OCI-LY7 (cell line): Measurements from ENCODE around the gene PWWP2A. TPM values are rescaled to one million over a fixed set of nuclear protein-coding genes. Genes with fewer than 3 reads are reported as not detected.
A peak's percentile ranks its signal among the peaks of the same experiment; 100 is the strongest.

Experiments
- BruUV-seq: library from RNA; stranded (reverse); fragments of 400-500 nt; replicated peaks from 2 replicates; lab custom pipeline; 2021; lab: Mats Ljungman, UMichigan
- CTCF ChIA-PET: fragments of 300-600 bp; sonication (Branson Sonifier 250); formaldehyde crosslinking; loops from one replicate; lab custom pipeline; 2022; ENCODE audit warnings: antibody characterized with exemption; ENCODE audit not compliant: unreplicated experiment; lab: Charles Lee
- POLR2A ChIA-PET: fragments of 300-600 bp; sonication (Branson Sonifier 250); formaldehyde crosslinking; loops from one replicate; lab custom pipeline; 2022; ENCODE audit warnings: antibody characterized with exemption; lab: Charles Lee
- DNase-seq: peaks from one replicate; pipeline ENCODE4 v3.0.0-alpha.2; 2015; ENCODE audit warnings: low spot score
- H2AFZ ChIP-seq: fragments of 200-600 bp; sonication (generic), shearing (Covaris generic); 2 replicates; pipeline ENCODE4 v1.6.1; 2014; ENCODE audit warnings: mild to moderate bottlenecking, antibody characterized with exemption, low read length, moderate library complexity
- H3K27ac ChIP-seq: fragments of 200-600 bp; sonication (generic); 2 replicates; pipeline ENCODE4 v1.5.1; 2014; ENCODE audit warnings: mixed run types, low read depth, mild to moderate bottlenecking, moderate library complexity, low read length, inconsistent platforms; ENCODE audit not compliant: poor library complexity, severe bottlenecking
- H3K36me3 ChIP-seq: fragments of 200-600 bp; sonication (generic); 2 replicates; pipeline ENCODE4 v1.6.1; 2014; ENCODE audit warnings: mild to moderate bottlenecking, antibody characterized with exemption, low read length, moderate library complexity, mixed read lengths; ENCODE audit not compliant: insufficient read depth
- H3K4me1 ChIP-seq: fragments of 200-600 bp; sonication (generic); 2 replicates; pipeline ENCODE4 v1.5.1; 2014; ENCODE audit warnings: mild to moderate bottlenecking, low read length; ENCODE audit not compliant: insufficient read depth, poor library complexity, severe bottlenecking
- H3K4me2 ChIP-seq: fragments of 200-600 bp; sonication (generic); 2 replicates; pipeline ENCODE4 v1.6.1; 2014; ENCODE audit warnings: mild to moderate bottlenecking, low read length
- H3K4me3 ChIP-seq: fragments of 200-600 bp; sonication (generic); 2 replicates; pipeline ENCODE4 v1.5.1; 2014; ENCODE audit warnings: mild to moderate bottlenecking, low read depth, low read length; ENCODE audit not compliant: poor library complexity, severe bottlenecking
- H3K79me2 ChIP-seq: fragments of 200-600 bp; sonication (generic); 2 replicates; pipeline ENCODE4 v1.6.1; 2016; ENCODE audit warnings: low read depth, mild to moderate bottlenecking, low read length, moderate library complexity, mixed read lengths; ENCODE audit not compliant: insufficient read depth
- H3K9me2 ChIP-seq: fragments of 200-600 bp; sonication (generic); 2 replicates; pipeline ENCODE4 v1.6.1; 2016; ENCODE audit warnings: mild to moderate bottlenecking, low read length, mixed read lengths; ENCODE audit not compliant: insufficient read depth
- H3K9me3 ChIP-seq: fragments of 200-600 bp; sonication (generic); 2 replicates; pipeline ENCODE4 v1.6.1; 2014; ENCODE audit warnings: mild to moderate bottlenecking, mixed run types, low read length, mixed read lengths
- H4K20me1 ChIP-seq: fragments of 200-600 bp; sonication (generic); 2 replicates; pipeline ENCODE4 v1.6.1; 2014; ENCODE audit warnings: mild to moderate bottlenecking, antibody characterized with exemption, low read length, moderate library complexity, mixed read lengths; ENCODE audit not compliant: insufficient read depth
- EZH2phosphoT487 ChIP-seq: fragments of 200-600 bp; sonication (generic); IDR thresholded peaks from 2 replicates; pipeline ENCODE4 v1.6.1; 2018; ENCODE audit warnings: low read depth, borderline replicate concordance, mild to moderate bottlenecking, mixed run types, antibody characterized with exemption, low read length, moderate library complexity, mixed read lengths
- intact Hi-C: fragments of 100-400 bp; cut with micrococcal nuclease; formaldehyde crosslinking; loops from one replicate; pipeline ENCODE4 v1.10.0; 2022; ENCODE audit not compliant: unreplicated experiment
- total RNA-seq, 2 experiments: library from RNA; depleted of rRNA in 1 of 2; stranded (reverse); fragments of >200 nt in 1 of 2; shearing (Covaris generic) in 1 of 2; gene quantifications; 2 replicates each; pipeline ENCODE4 v1.2.3, GENCODE V29; 2014 to 2022
- TF ChIP-seq, protein P1 (sequence below): fragments of 200-600 bp; sonication (generic); conservative IDR thresholded peaks from 2 replicates; pipeline ENCODE4 v1.5.1; 2014; ENCODE audit warnings: mild to moderate bottlenecking, antibody characterized with exemption, low read length, moderate library complexity, mixed read lengths

PWWP2A gene
- total RNA-seq, 2 experiments from 2014 or later, result 28.3 to 28.4 TPM

DNA sequence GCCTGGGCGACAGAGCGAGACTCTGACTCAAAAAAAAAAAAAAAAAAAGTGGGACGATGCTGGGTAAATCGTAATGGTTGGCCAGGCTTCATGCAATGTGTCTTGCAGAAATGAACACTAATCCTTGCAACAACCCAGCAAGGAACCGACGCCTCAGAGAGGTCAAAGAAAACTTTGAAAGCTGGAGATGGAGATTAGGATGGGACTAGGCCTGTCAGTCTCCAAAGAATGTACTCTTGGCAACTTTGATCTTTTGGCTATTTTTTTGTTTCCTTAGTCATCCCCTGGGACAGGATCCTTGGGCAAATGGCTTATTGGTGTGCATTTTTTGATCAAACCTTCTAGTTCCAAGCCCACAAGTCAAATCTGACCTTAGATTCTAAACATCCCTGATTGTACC lies 10.6 kb upstream of the PWWP2A start:
- no peak overlapping the region for H3K27ac ChIP-seq
- no peaks in the 10 kb centered on the region for H3K9me2 ChIP-seq
- CTCF ChIA-PET, result interaction anchor here (0.6 kb wide), 1 partner anchor 797 kb away, joined by 4 read pairs; no protein-coding TSS in a partner anchor
- no peak for DNase-seq
- H3K79me2 ChIP-seq, result no peaks in the 10 kb centered on the region
- BruUV-seq, result no TSS peak
- H3K36me3 ChIP-seq, result no peaks in the 10 kb centered on the region
- POLR2A ChIA-PET, result interaction anchor here (0.7 kb wide), 2 partner anchors 30 to 104 kb away, joined by 5 to 7 read pairs; no protein-coding TSS in a partner anchor
- TF ChIP-seq EZH2phosphoT487, result no peak
- TF ChIP-seq, protein P1, sequence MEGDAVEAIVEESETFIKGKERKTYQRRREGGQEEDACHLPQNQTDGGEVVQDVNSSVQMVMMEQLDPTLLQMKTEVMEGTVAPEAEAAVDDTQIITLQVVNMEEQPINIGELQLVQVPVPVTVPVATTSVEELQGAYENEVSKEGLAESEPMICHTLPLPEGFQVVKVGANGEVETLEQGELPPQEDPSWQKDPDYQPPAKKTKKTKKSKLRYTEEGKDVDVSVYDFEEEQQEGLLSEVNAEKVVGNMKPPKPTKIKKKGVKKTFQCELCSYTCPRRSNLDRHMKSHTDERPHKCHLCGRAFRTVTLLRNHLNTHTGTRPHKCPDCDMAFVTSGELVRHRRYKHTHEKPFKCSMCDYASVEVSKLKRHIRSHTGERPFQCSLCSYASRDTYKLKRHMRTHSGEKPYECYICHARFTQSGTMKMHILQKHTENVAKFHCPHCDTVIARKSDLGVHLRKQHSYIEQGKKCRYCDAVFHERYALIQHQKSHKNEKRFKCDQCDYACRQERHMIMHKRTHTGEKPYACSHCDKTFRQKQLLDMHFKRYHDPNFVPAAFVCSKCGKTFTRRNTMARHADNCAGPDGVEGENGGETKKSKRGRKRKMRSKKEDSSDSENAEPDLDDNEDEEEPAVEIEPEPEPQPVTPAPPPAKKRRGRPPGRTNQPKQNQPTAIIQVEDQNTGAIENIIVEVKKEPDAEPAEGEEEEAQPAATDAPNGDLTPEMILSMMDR, result no peak
- H3K4me2 ChIP-seq, result no peak overlapping the region
- no peaks in the 10 kb centered on the region for H4K20me1 ChIP-seq
- no peaks in the 10 kb centered on the region for H3K9me3 ChIP-seq
- H2AFZ ChIP-seq, result no peak overlapping the region
- no peaks in the 10 kb centered on the region for H3K4me1 ChIP-seq
- no peak overlapping the region for H3K4me3 ChIP-seq
- intact Hi-C loops, result no loop called here

DNA sequence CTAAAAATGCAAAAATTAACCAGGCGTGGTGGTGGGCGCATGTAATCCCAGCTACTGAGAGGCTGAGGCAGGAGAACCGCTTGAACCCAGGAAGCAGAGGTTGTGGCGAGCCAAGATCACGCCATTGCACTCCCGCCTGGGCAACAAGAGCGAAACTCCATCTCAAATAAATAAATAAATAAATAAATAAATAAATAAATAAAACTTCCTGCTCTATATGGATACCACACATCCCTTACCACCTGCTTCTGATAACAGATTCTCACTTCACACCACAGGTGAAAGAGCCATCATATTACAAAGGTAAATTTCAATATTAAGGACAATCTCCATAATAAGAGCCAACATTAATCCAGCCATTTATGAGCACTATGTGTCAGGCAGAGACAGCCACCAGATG lies 9.4 kb upstream of the PWWP2A start:
- ChIA-PET CTCF (no interaction called here), POLR2A (no interaction called here)
- H3K9me2 ChIP-seq, result no peaks in the 10 kb centered on the region
- intact Hi-C loops, result no loop called here
- no peaks in the 10 kb centered on the region for H3K36me3 ChIP-seq
- BruUV-seq, result no TSS peak
- H3K4me3 ChIP-seq, result no peak overlapping the region
- H3K79me2 ChIP-seq, result no peaks in the 10 kb centered on the region
- H3K27ac ChIP-seq, result no peak overlapping the region
- no peak overlapping the region for H3K4me2 ChIP-seq
- no peak overlapping the region for H2AFZ ChIP-seq
- H3K4me1 ChIP-seq, result no peaks in the 10 kb centered on the region
- H3K9me3 ChIP-seq, result no peaks in the 10 kb centered on the region
- TF ChIP-seq, protein P1, result no peak
- TF ChIP-seq EZH2phosphoT487, result no peak
- DNase-seq, result no peak
- no peaks in the 10 kb centered on the region for H4K20me1 ChIP-seq

DNA sequence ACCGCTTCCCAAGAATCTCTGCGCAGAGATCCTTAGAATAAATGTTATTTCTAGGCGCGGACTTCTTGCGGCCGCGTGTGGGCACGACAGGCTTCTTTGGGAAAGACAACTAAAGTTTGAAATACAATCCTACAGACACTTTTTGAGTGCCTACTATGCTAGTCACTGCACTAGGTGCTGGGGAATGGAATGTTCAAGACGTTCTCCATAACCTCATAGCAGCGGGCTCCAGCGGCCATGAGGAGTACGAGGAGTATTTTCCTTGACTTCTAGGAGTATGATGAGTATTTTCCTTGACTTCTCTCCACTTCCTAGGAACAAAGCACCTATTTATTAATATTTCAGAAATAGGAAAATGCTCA lies 636 bp upstream of the PWWP2A start:
- H3K27ac ChIP-seq, result no peak overlapping the region
- no peak for DNase-seq

More for the DNA sequence above, 636 bp upstream of the PWWP2A start:
- Histone ChIP-seq H2AFZ (peak overlapping the region; percentile 95), H3K36me3 (peaks cover 26% of the 10 kb centered on the region), H3K4me3 (peak overlapping the region; percentile 45), H3K9me3 (no peaks in the 10 kb centered on the region), H4K20me1 (peaks cover 8% of the 10 kb centered on the region), H3K4me1 (peaks cover 15% of the 10 kb centered on the region), H3K79me2 (peaks cover 17% of the 10 kb centered on the region; the same call in 1 of the 2 replicates), H3K9me2 (no peaks in the 10 kb centered on the region), H3K4me2 (peak overlapping the region; percentile 61)
- intact Hi-C loops, result loop anchor here (2.0 kb wide), 1 partner anchor 303 kb away; no protein-coding TSS in a partner anchor
- TF ChIP-seq, protein P1, result no peak
- TF ChIP-seq EZH2phosphoT487, result no peak
- POLR2A ChIA-PET, result no interaction called here
- BruUV-seq, result TSS peak; percentile 60
- CTCF ChIA-PET, result no interaction called here
